HS-27A (cell line): ENCODE measurements around the gene GPR152.
"Not testable (repeated sequence)": the region's sequence is repeated elsewhere in the genome, so short reads cannot be mapped to it uniquely, and the experiment has no call there.

Source experiments
- DNase-seq: peaks from one replicate; pipeline ENCODE4 v3.0.0-alpha.2; 2012; ENCODE audit warnings: low read depth, missing footprints

GPR152 gene

DNA sequence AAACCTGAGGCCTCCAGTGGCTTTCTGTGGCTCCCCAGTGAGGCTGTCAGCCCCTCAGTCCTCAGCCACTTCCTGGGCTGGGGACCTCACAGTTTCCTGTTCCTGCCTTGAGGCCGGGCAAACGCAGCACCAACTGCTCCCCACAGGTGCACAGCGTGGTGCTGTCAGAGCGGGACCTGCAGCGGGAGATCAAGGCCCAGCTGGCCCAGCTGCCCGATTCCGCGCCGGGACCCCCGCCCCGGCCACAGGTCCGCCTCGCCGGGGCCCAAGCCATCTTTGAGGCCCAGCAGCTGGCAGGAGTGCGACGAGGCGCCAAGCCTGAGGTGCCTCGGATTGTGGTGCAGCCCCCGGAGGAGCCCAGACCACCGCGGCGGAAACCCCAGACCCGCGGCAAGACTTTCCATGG lies 43.3 kb downstream of the GPR152 start:
- no peak for DNase-seq

DNA sequence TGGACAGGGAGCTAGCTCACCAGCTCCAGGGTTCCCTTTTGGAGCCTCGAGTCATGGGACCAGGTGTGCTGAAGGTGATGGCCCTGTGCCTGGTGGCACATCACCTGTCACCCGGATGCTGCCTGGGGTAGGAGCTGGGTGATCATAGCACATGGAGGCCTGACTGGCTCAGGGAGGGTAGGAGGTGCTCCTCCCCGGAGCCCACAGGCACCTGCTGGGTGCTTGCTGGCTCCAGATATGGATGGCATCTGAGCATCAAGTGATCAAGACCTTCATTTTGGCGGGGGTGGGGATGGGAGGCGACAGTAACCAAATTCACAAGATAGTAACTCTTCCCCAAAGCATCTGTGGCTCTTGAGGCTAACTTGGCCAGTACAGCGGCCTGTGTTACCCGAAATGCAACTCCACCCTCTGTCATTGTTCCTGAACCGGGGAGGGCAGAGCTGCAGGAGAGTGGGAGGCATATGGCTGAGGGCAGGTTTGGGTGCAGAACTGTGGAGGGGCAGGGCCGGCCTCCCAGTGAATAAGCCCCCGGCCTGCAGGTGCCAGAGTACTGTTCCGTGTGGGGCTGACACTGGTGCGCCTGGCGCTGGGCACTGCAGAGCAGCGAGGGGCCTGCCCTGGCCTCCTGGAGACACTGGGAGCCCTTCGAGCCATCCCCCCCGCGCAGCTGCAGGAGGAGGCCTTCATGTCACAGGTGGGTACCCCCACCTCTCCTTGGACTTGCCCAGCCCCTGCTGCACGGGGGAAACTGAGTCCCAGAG lies 43.9 kb downstream of the GPR152 start:
- no peak for DNase-seq

DNA sequence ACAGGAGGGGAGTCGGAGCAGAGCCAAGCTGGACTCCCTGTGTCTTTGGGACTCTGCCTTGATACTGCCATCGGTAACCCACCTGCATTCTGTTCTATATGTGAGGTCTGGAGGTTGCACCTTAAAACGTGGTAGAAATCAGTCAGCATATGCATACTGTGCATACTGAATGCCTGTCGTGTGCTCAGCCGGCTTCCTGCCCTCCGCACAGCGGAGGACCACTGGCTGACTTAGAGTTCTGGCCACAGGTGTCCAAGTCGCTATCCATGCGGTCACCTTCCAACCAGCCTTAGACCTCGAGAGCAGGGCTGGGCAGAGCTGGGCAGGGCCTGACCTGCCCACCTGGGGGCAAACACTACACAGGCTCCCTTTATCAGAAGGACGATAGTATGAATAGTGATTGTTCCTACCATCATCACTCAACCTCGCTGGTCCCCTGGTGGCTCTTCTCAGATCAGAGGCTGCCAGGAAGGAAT lies 44.8 kb downstream of the GPR152 start:
- DNase-seq, result no peak

DNA sequence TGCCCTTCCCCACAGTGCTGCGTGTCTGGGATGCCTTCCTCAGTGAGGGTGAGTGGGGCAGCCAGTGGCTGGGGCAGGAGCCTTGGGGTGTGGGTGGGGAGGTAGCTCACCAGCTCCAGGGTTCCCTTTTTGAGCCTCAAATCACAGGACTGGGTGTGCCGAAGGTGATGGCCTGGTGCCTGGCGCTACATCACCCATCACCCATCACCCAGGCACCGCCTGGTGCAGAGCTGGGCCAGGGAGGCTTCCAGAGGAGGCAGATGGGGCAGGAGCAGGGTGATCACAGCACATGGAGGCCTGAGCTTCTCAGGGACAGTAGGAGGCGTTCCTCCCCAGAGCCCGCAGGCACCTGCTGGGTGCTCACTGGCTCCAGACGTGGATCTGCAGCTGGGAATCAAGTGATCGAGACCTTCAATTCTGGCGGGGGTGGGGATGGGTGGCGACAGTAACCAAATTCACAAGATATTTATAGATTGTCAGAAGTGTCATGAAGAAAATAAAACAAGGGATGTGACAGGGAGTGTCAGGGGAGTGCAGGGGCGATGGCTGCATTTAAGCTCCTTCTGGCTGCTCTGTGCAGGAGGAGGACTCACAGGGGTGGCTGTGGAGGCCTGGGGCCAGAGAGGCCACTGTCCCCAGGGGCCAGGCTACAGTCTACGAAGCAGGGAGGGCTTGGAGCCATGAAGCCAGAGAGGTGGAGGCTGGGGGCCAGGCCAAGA lies 45.4 kb downstream of the GPR152 start:
- DNase-seq, result no peak

DNA sequence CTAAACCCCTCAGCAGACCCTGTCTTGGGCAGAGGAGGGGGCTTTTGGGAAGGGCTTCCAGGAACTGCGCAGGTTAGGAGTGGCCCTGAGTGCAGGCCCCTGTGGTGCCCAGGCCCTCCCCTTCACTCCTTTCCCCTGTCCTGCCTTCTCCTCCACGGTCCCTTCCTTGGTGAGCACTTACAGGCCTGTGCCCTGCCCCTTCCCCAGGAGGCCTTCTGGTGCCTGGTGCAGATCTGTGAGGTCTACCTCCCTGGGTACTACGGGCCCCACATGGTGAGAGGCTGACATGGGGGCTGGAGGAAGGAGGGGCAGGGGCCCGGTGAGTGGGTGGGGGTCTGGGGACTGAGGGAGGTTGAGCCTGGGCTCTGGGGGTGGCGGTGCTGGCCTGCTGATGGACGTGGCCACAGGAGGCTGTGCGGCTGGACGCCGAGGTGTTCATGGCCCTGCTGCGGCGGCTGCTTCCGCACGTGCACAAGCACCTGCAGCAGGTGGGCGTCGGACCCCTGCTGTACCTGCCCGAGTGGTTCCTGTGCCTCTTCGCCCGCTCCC lies 46.0 kb downstream of the GPR152 start:
- no peak for DNase-seq

DNA sequence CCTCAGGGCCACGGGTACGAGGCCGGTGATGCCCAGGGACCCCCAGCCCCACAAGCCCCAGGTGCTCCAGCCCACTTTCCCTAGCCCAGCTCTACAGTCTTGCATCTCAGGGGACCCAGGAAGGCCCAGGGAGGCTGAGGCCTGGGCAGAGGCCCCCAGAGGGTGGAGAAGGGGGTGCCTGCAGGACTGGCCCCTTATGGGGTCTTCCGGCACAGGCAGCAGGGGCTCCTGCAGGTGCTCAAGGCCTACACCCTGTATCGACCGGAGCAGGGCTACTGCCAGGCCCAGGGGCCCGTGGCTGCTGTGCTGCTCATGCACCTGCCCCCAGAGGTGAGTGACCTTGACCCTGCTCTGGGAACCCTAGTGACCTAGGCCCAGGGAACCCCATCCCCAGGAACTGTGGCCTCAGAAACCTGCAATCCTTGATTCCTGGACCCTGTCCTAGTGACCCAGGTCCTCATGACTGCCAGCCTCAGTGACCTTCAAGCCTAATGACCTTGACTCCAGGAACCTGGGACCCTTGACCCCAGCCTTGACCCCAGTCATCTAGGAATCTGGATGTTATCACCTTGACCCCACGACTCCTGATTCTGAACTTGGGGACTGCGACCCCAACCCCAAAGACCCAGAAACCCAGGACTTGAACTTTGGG lies 46.7 kb downstream of the GPR152 start:
- DNase-seq, result no peak

DNA sequence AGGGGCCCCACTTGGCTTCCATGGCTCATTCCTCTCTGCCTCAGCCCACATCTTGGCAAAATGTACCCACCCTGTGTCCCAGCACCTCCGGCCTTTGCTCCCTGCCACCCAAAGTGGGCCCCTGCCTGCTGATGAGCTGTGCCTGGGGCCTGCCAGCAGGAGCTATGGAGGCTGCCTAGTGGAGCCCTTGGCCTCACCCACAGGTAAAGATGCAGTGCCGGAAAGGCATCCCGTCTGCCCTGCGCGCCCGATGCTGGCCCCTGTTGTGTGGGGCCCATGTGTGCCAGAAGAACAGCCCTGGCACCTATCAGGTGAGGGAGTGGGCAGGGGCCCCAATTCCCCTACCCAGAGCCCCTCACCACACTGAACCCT lies 47.3 kb downstream of the GPR152 start:
- DNase-seq, result no peak

DNA sequence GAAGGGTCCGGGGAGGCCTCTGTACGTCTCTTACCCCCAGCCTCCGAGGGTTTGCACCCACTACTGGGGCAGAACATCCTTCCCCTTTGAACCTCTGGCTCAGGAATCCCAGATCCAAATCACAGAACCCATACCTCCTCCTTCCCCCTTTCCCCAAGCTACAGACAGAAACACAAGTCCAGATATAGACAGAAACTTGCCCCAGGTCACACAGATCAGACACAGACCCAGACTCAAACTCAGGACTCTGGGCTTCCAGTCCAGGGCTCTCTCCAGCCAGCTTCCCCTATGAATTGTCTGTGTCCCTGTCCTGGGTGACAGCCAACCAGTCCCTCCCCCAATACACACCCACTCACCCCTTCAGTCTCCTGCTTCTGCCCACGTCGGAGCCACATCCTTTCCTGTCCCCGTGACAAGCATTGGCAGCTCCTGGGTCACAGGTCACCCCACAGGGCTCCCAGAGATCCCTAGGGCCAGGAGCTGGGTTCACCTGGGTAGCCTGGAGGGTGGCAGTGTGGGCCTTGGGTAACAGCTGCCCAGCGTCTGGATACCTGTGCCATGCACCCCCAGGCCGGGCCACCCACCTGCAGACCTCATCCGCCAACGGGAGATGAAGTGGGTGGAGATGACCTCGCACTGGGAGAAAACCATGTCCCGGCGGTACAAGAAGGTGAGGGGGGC lies 47.9 kb downstream of the GPR152 start:
- no peak for DNase-seq

DNA sequence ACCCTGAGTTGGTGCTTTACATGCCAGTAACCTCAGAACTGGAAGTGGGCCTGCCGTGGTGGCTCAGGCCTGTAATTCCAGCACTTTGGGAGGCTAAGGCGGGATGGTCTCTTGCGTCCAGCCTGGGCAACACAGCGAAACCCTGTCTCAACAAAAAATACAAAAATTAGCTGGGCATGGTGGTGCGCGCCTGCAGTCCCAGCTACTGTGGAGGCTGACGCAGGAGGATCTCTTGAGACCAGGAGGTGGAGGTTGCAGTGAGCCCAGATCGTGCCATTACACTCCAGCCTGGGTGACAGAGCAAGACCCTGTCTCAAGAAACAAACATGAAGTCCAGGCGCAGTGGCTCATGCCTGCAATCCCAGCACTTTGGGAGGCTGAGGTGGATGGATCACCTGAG lies 49.4 kb downstream of the GPR152 start:
- not testable (repeated sequence) for DNase-seq

DNA sequence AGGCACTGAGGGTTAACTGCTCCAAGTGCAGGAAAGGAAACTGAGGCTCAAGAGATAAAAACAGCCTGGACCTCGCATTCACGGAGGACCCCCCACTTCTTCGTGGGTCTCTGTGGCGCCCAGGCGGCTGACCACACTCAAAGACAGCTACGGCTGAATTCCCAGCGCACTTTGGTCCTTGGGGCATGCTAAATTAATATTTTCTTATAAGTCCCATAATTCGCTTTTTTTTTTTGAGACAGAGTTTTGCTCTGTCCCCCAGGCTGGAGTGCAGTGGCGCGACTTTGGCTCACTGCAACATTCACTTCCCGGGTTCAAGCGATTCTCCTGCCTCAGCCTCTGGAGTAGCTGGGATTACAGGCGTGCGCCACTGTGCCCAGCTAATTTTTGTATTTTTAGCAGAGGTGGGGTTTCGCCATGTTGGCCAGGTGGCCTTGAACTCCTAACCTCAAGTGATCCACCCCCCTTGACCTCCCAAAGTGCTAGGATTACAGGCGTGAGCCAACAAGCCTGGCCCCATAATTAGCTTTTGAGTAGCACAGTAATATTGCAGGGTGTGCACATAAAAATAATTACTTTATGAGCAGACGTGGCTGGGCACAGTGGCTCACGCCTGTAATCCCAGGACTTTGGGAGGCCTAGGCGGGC lies 50.2 kb downstream of the GPR152 start:
- not testable (repeated sequence) for DNase-seq

DNA sequence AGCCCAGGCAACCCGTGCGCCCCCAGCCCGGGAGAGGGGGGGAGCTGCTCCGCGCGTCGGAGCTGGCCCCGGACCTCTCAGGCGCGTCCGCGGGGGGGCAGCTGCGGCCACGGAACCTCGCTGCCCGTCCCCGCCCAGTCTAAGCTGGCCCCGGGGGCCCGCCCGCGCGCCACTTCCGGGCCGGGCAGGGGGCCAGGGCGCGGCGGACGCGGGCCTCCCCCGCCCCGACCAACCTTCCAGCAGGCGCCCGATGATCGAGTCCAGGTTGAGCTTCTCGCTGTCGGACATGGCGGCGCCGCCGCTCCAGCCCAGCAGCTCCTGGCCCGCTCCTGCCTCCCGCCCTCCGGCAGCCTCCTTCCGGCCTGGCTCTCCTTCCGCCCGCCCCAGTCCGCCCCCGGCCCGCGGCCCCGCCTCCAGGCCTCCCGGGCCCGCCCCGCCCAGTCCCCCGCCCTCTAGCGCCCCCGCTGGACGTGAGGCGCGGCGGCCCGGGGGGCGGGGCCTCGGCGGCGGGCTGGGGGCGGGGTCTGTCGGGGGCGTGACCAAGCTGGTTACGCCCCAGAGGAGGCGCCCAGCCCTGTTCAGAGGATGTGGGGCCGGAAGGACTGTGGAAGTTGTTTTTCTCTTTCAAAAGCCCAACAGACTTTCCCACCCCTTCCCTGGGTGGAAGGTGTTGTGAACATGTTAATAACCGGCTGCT lies 50.9 kb downstream of the GPR152 start, which contains the start of gene PPP1CA:
Gene PPP1CA, minus strand, starts transcription at position 364 of the 697 bp plus-strand sequence. Its CDS starts 76 bp downstream, at position 288.
- no peak for DNase-seq
